RWPE2 (cell line): ENCODE results near the gene KNCN.

Source experiments
- ATAC-seq: fragments of 200-7000 bp; cut with Tn5 transposase; 3 replicates; pipeline ENCODE4 v1.9.1; 2021; ENCODE audit warnings: low read depth
- DNase-seq: peaks from one replicate; pipeline ENCODE4 v3.0.0-alpha.2; 2020; ENCODE audit warnings: low spot score
- H3K27ac ChIP-seq: fragments of 450-650 bp; 2 replicates; pipeline ENCODE4 v1.5.1; 2017; ENCODE audit warnings: mild to moderate bottlenecking; ENCODE audit not compliant: poor library complexity, severe bottlenecking
- H3K27me3 ChIP-seq: fragments of 250-450 bp; sonication (Bioruptor Pico); 2 replicates; pipeline ENCODE4 v1.5.1; 2021; ENCODE audit warnings: mild to moderate bottlenecking, moderate library complexity; ENCODE audit not compliant: insufficient read depth, poor library complexity, severe bottlenecking
- H3K36me3 ChIP-seq: fragments of 250-450 bp; sonication (Bioruptor Pico); 2 replicates; pipeline ENCODE4 v1.5.1; 2020; ENCODE audit warnings: low read depth, mild to moderate bottlenecking, moderate library complexity
- H3K4me1 ChIP-seq: fragments of 250-450 bp; sonication (Bioruptor Pico); 2 replicates; pipeline ENCODE4 v1.5.1; 2021; ENCODE audit warnings: mild to moderate bottlenecking, moderate library complexity; ENCODE audit not compliant: insufficient read depth, poor library complexity, severe bottlenecking
- H3K4me3 ChIP-seq: fragments of 250-450 bp; sonication (Bioruptor Pico); 2 replicates; pipeline ENCODE4 v1.5.1; 2021; ENCODE audit warnings: mild to moderate bottlenecking, moderate library complexity; ENCODE audit not compliant: severe bottlenecking
- H3K9me3 ChIP-seq: fragments of 250-450 bp; sonication (Bioruptor Pico); 2 replicates; pipeline ENCODE4 v1.5.1; 2021; ENCODE audit warnings: mild to moderate bottlenecking, moderate library complexity; ENCODE audit not compliant: severe bottlenecking
- CTCF ChIP-seq: fragments of 450-650 bp; IDR thresholded peaks from one replicate; pipeline ENCODE4 v1.5.1; 2017; ENCODE audit warnings: mild to moderate bottlenecking, moderate library complexity; ENCODE audit not compliant: poor library complexity, severe bottlenecking

The KNCN gene

GRCh38 chr1:46558141-46558963 lies 6.9 kb upstream of the KNCN start:
- Histone ChIP-seq H3K27ac (no peak overlapping the region), H3K9me3 (no peaks in the 10 kb centered on the region), H3K36me3 (no peaks in the 10 kb centered on the region; the same call in 1 of the 2 replicates), H3K4me1 (no peaks in the 10 kb centered on the region), H3K4me3 (no peak overlapping the region), H3K27me3 (no peaks in the 10 kb centered on the region)
- no peak for TF ChIP-seq CTCF
- DNase-seq (no peak), ATAC-seq (no peak)

GRCh38 chr1:46557403-46557802 lies 6.0 kb upstream of the KNCN start:
- Histone ChIP-seq H3K36me3 (no peaks in the 10 kb centered on the region), H3K4me1 (no peaks in the 10 kb centered on the region), H3K27me3 (no peaks in the 10 kb centered on the region), H3K9me3 (no peaks in the 10 kb centered on the region), H3K4me3 (no peak overlapping the region), H3K27ac (no peak overlapping the region)
- DNase-seq (no peak), ATAC-seq (no peak)
- no peak for TF ChIP-seq CTCF

DNA sequence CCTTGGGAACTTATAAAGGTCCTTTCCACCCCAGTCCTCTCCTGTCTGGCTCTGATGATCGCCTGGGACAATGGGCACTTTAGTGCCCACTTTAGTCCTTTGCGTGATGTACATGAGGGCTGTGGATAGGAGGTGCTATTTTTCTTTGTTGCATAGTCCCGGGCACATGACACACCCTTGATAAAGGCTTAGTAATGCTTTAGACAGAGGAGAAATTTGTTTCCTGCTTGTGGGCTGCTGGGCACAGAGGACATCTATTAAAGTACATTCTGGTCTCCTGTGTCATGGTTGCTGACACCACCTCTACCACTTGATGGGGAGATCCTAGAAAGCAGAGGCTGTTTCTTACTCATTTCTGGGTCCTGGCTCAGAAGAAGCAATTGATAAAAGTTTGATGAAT lies 5.4 kb upstream of the KNCN start:
- TF ChIP-seq CTCF = no peak
- H3K27me3 ChIP-seq = no peaks in the 10 kb centered on the region
- H3K36me3 ChIP-seq = no peaks in the 10 kb centered on the region
- no peaks in the 10 kb centered on the region for H3K4me1 ChIP-seq
- no peak overlapping the region for H3K27ac ChIP-seq
- no peak overlapping the region for H3K4me3 ChIP-seq
- no peak for DNase-seq
- peak; percentile 87 for ATAC-seq
- H3K9me3 ChIP-seq = no peaks in the 10 kb centered on the region

GRCh38 chr1:46555826-46556619 lies 4.6 kb upstream of the KNCN start:
- Histone ChIP-seq H3K36me3 (no peaks in the 10 kb centered on the region), H3K4me1 (no peaks in the 10 kb centered on the region), H3K4me3 (no peak overlapping the region), H3K27me3 (no peaks in the 10 kb centered on the region), H3K27ac (no peak overlapping the region), H3K9me3 (no peaks in the 10 kb centered on the region)
- ATAC-seq (no peak), DNase-seq (no peak)
- no peak for TF ChIP-seq CTCF
